Germinal center (tissue), 1 donor: ENCODE measurements around the gene IQGAP2.

Experiments
- DNase-seq: peaks from one replicate; pipeline ENCODE4 v3.0.0; 2012; ENCODE audit warnings: mixed read lengths, low spot score

The IQGAP2 gene

DNA sequence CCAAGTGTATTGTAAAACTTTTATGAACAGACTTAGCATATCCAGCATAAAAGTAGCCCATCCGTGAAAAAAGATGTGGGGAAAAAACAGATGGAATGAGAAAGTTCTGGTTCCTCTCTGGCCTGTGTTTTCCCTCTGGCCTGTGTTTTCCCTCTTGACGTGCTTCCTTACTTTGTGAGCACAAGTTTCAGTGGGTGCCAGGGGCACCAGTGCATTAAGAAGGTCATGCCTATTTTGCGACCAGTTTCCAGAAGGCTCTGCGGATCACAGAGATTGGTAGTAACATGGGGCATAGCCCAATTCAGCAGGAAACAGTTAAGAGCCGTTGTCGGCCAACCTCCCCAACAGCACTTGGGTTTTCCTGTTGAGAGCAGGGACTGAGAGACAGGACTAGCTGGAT lies 43.7 kb downstream of the IQGAP2 start:
- DNase-seq: no peak

- DNase-seq: no peak
Measured at GRCh38 chr5:76449606-76450005, 46.5 kb downstream of the IQGAP2 start.

DNA sequence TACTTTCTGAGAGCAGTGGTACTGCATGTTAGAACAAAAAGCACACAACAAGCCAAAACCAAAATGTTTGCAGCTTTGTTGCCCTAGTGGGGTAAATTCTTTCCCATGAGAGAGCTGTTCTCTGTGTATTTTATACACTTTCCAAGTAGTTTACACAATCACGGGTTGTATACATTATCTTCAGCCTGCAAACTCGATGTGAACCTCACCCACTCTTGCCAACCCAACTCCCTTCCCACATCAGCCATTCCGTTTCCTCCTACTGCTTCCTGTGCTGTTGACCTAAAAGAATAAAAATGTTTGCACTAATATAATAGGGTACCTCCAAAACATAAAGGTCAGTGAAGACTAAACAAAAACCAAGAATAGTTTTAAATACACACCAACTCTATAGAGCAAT lies 47.0 kb downstream of the IQGAP2 start:
- no peak for DNase-seq

- DNase-seq: no peak
Measured at GRCh38 chr5:76451031-76451701, 48.1 kb downstream of the IQGAP2 start.

DNA sequence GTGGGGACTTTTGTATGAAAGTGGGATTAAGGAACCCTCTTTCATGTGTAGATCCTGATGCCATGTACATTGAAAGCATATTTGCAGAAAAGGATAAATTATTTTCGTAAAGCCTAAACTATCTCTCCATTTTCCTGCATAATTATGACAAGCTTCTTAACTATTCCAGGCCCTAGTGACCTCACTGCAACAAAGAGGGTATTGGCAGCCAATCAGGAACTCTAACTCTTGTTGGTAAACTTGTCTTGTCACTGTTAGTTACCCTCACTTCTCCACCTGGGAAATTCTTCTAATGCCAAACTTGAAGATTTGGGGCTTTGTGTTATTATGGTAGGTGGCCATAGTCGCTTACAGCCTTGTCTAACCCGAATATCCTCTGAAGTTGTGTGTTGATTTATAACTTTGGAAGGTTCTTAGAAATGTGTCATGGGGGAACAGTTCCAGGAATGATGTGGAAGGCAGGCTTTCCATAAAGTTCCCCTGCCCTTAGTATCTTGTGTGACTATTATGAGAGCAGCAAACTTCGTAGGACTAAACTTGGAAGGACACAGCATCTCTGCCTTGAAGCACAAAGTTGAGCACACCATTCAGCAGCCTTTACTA lies 52.5 kb downstream of the IQGAP2 start:
- DNase-seq: no peak

DNA sequence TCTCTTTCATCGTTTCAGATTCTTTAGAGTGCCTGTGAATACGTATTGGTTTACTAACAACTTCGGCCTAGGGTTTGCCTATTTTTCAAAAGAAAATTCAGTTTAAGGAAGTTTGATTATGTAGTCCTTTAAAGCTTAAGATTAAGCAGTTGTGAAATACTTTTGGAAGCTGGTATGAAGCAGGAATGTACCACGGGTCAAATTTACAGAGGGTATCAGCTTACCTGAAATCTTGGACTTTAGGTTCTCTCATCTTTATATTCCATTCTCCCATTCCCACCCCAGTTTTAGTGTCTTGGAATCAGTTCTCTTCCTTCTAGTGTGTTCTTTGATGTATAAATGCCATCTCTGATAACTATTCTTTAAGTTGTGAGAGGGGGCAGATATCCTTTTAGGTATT lies 53.2 kb downstream of the IQGAP2 start:
- no peak for DNase-seq

DNA sequence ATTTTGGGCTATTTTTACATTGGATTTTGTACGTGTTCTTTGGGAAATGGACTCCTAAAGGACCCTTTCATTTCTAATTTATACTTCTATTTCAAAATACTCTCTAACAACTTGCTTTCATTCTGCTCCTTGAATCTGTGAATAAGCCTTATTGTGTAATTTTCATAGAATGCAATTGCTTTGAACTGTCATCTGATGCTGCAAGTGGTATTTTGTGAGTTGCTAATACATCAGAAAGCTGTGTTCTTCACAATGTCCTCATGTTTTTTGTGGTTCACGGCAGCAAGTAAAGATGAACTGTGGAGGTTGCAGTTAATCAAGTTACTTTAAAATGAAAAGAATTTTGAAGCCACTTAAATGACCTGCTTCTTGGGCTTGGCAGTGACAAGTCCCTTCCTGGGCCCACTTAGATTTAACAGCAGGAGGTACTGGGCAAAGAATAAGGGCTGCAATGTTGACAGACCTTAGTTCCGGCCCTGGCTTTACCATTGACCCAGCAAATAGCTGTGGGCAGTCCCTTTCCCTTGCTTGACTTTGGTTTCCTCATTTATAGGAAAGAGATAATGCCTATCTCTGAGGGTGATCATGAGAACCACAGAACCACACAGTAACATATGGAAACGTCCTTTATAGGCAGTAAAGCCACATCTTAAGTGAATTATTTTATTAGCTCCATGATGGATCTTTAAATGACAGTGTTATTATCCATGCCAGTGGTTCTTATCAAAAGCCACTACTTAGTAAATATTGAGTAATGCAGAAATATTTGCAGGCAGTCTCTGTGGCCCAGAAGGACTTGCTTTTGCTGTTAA lies 54.8 kb downstream of the IQGAP2 start:
- no peak for DNase-seq

DNA sequence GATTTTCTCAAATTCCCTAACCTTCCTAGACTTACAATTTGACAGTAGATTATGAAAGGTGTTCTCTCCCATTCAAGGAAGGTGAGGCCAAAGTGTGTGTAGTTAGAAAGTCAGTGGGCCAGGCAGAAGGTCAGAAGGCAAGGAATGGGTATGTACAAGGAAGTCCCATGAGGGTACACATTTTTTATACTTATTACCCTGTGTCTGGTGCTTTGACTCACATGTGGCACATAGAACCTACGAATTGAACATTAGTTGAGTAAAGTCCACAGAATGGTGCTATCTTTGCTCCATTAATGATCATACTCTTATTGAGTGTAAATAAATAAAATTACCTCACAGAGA lies 55.4 kb downstream of the IQGAP2 start:
- no peak for DNase-seq

DNA sequence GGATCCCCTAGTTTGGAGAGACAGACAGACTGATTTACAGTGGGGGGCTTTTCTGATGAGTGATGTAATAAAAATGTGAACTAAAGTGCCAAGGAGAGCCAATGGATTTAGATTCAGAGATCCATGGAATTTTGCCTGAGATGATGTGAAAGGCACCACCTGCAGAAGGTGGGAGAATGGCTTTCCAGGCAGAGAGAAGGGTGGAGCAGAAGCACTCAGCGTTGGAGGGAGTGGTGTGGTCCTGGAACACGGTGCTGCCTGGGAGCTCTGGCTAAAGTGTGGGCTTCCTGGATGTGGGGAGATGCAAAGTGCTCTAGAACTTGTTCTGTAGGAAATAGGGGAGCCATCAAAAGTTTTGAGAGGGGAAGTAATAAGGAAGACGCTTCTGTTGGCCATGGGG lies 57.0 kb downstream of the IQGAP2 start:
- DNase-seq: no peak

- no peak for DNase-seq
Measured at GRCh38 chr5:76462097-76462667, 59.1 kb downstream of the IQGAP2 start.

GRCh38 chr5:76467216-76467615 lies 64.1 kb downstream of the IQGAP2 start:
- no peak for DNase-seq

DNA sequence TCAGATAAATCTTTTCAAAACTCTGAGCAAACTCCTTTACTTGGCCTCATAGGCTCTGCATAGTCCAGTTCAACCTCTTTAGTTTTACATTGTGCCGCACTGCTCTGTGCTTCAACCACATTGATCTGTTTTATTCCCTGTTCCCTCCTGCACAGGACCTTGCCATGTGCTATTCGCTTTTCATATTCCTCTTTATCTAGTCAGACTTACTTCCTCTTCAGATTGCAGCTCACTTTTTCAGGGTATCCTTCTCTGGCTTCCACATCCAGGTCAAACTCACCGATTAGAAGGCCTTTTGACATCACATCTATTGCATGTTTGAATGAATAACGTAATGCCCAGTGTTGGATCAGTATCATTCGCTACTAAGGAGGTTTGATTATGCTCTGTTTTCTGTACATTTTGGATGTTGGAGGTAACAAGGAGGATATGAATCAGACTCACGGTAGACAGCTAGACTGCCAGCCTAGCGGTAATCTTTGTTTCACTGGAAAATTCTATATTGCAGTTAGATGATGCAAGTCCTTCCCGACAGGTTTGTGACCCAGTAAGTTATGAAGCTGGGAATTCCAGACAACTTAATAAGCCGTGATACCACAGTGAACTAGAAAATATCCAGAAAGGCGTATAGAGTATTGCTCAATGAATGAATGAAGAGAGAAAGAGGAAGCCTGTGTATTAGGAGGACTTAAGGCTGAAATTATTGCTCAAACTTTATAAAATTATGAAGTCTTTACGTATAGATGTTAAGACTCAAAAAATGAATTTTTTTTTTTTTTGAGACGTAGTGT lies 65.7 kb downstream of the IQGAP2 start:
- no peak for DNase-seq

- DNase-seq: no peak
Measured at GRCh38 chr5:76469656-76470290, 66.7 kb downstream of the IQGAP2 start.

DNA sequence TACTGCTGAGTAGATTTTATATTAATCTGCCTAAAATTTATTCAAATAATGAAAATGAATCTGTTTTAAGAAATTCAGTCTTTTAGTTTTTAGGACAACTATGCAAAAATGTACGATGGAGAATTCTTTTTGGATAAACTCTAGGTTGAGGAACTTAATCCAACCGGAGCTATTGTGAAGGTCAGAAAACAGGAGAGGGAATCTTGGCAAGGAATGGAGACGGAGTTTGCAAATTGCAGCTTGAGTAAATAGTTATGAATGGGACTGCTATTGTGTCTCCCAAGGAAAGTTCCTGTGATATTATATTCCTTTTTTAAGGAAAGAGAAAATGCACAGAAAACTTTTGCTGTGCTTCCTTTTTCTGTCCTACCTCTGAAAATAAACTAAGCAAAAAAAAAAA lies 67.9 kb downstream of the IQGAP2 start:
- DNase-seq: no peak

DNA sequence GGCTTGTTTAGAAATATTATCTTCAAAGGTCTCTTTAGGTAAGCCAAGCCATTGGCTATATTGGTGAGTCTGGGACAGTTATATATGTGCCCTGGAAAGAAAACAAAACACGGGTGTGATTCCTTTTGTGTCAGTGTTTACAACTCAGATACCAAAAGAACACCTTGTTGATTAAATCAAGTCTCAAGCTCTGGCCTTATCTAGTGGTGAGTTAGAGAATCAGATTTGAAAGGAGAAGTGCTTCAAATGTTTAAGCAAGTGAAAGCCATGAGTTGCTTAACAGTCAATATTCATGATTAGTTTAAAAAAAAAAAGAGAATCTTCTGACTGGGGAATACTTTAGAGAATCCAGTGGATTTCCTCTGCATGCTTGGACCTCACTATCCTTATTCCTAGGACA lies 68.3 kb downstream of the IQGAP2 start:
- DNase-seq: no peak

GRCh38 chr5:76471987-76472334 lies 68.9 kb downstream of the IQGAP2 start:
- no peak for DNase-seq

DNA sequence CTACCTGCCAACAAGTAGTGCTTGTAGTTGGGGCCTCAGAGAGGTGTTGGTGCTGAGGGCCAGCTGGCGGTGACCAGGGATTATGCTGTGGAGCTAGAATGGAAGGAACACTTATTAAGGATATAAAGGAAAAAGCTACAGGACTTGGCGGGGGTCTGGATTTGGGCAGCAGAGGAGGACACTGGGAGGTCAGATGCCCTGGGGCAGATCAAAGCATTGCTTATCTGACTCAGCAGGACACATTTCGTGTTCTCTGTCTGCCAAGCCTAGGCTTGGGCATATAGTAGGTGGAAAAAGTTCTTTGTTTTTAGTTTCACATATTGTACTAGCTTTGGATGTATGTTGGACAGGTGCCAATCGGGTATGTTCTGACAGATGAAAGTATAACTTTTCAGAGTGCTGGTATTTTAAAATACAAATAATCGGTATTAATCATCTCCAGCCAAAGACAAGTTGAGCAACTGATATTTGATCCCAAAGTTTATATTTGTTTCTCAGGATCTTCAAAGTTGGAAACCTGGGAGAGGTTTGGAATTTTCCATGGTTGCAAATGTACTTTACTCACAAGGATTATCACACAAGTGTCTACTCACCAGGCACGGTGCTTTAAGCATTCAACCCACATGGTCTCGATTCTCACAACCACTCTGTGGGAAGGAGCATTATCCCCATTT lies 69.4 kb downstream of the IQGAP2 start:
- no peak for DNase-seq

DNA sequence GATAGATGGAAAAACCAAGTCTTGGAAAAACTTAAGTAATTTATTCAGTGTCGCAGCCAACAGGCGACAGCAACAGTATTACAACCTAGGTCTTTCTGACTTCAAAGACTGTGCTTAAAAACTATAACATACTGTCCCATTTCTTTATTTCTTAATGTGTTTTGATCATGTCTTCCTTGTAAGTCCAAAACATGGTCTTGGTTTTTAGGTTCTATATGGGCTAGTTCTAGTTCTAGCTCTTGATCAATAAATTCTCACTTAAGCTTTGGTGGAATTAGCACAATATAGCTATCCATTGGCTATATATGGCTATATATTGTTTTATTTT lies 69.9 kb downstream of the IQGAP2 start:
- no peak for DNase-seq

DNA sequence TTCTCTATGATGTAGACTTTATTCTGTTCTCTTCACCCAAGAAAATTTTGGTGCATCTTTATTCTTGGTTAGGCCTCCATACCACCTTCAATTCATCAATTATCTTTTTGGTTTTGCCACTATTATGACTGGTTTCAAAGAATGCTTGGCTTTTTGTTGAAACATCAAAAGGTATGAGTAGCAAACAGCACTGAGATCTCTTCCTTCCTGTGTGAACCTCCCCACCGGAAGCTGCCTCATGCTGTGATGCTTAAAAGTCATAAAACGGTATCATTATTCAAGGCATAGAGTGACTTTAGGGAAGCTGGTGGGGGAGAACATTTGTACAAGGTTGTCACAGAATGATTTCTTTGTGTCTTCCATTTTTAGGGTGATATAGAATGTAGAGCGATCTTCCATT lies 70.6 kb downstream of the IQGAP2 start:
- no peak for DNase-seq

- no peak for DNase-seq
Measured at GRCh38 chr5:76474377-76474776, 71.3 kb downstream of the IQGAP2 start.

- no peak for DNase-seq
Measured at GRCh38 chr5:76475385-76475784, 72.3 kb downstream of the IQGAP2 start.

GRCh38 chr5:76475936-76476335 lies 72.9 kb downstream of the IQGAP2 start:
- no peak for DNase-seq
